GM19035 (cell line): Measurements from ENCODE around the gene GAL3ST1.
"Not testable (repeated sequence)": the region's sequence is repeated elsewhere in the genome, so short reads cannot be mapped to it uniquely, and the experiment has no call there.

Source experiments
- ATAC-seq: cut with Tn5 transposase; IDR thresholded peaks from one replicate; pipeline ENCODE4 v1.9.1; 2021; ENCODE audit not compliant: unreplicated experiment

Gene GAL3ST1

DNA sequence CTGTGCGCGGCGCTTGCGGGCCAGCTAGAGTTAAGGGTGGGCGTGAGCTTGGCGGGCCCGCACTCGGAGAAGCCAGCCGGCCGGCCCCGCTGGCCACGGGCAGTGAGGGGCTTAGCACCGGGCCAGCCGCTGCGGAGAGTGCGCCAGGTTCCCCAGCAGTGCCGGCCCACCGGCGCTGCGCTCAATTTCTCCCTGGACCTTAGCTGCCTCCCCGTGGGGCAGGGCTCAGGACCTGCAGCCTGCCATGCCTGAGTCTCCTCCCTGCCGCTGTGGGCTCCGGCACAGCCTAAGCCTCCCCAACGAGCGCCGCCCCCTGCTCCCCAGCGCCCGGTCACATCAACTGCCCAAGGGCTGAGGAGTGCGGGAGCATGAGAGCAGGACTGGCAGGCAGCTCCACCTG, 22.4 kb upstream of the GAL3ST1 start:
- no peak for ATAC-seq

DNA sequence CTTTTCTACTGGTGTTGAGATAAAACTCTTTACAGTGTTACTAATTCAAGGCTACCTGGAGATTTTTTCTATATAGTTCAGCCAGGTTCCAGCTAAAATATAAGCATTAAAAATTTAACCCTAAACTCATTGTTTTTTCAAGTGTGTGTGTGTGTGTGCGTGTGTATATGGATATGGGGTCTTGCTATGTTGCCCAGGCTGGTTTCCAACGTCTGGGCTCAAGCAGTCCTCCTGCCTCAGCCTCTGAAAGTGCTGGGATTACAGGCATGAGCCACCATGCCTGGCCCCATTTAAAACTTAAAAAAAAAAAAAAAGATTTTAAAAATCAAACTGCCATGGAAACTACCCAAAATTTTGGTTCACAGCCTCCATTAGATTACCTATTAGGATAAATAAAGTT, 21.7 kb upstream of the GAL3ST1 start:
- ATAC-seq: no peak

DNA sequence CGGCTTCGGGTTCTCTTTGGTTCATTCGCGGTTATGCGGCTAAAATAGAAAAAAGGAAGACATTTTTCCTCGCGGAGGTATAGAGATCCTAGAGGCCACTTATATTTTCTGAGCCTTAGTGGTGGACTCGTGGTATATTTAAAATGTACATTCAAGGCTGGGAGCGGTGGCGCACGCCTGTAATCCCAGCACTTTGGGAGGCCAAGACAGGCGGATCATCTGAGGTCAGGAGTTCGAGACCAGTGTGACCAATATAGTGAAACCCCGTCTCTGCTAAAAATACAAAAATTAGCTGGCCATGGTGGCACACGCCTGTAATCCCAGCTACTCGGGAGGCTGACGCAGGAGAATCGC, 17.9 kb upstream of the GAL3ST1 start:
- ATAC-seq: not testable (repeated sequence)

DNA sequence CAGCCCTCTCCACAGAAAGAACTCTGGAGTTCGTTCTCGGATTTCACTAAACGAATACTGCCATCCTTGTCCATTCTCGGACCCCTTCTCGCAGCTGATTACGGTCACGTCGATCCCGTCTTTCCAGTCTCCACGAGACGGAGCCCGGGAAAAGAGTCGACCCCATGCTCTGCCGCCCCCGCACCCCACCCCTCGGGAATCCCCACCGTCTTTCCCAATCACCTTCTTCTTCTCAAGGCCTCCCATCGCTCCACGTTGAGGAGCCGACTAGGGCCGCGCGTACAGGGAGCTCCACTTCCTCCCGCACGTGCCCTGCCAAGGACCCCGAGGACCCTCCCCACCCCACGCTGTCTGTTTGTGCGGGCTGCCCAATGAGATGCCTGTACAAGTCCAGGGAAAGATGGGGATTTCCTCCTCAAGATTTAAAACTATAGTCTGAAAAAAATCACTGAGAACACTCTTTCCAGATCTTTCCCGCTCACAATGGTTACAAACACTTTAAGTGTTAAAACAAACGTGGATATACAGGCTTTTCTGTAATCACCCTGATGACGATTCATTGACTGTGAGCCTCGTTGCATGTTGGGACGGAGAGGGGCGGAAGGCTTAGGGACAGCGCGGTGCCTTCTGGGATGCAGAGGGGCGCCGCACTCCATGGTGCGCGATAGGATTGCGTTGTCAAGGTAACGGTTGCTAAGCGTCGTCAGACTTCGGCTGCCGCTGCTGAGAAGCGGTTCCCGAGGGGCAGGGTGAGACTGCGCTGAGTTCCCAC, 17.3 kb upstream of the GAL3ST1 start, which contains the start of gene PES1:
Gene PES1 (minus strand): TSS at position 323 of the 772 bp plus-strand sequence. CDS start 77 bp downstream, at position 246.
- ATAC-seq: peak; percentile 98

DNA sequence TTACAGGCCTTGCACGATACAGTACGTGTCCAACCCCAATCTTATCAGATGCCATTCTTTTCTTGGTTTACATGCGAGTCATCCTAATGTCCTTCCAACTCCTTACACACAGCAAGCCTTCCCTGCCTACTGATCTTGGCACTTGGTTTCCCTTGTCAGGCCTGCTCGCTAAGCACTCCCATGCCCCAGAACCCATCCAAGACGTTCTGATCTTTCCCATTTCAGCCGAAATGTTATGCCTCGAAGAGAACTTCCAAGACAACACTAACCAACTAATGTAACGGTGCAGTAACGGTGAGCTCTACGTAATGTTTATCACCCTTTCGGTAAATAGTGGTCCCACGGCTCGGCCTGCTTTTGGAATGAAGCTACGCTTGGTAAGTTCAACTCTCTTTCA, 16.7 kb upstream of the GAL3ST1 start:
- no peak for ATAC-seq

DNA sequence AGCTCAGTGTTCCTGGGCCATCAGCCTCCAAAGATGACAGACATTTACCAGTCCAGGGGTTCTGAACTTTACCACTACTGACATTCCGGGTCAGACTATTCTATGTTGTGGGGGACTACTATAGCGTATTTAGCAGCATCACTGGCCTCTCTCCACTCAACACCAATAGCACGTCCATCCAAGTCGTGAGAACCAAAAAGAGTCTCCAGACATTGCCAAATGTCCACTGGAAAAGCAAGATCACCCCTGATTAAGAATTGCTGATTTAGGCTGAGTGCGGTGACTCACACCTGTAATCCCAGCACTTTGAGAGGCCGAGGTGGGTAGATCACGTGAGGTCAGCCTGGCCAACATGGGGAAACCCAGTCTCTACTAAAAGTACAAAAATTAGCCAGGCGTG, 11.9 kb upstream of the GAL3ST1 start:
- ATAC-seq: no peak

DNA sequence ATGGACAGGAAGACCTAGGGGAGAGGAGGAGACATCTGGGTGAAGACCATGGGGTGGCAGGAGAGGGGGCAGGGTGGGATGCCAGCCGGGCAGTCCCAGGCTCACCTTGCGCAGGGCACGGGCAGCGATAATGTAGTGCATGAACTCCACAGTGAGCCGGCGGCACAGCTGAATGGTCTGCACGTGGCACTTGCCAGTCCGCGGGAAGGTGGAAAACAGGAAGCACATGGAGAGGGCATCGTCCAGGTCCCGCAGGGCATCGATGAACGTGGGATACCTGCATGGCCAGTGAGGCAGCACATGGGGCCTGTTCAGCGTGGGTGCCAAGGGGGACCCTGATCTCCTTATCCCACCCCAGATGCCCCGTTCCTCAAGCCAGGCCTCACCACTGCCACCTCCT, 10.0 kb upstream of the GAL3ST1 start:
- no peak for ATAC-seq

DNA sequence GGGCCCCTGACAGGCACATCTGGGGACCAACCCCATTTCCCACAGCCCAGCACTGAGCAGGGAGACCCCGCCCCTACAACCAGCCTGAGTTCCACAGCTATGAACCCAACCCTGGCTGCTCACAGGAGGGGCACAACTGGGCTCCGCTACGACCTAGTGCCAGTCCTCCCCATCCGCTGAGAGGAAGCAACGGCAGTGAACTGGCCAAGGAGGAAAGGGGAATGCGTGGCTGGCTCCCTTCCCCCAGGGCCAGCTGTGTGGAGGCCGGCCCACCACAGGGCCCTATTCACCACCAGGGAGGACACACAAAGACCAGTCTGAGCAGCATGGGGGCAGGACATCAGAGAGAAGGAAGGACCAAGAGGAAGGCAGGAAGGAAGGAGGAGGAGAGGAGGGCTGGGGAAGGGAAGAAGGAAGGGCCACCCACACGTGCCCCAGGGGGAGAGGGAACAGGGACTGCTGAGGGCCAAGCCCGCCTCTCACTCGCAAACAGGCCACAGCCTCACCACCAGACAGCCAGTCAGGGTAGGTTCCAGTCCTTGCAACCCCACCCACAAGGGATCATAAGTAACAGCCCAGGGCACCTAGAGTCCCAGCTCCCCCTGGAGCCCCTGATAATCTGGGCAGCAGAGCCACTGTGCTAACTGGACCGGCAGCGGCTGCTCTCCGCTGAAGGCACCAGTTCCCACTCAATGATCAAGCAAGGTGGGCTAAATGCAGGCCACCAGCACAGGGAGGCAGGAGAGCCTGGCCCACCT, 8.5 kb upstream of the GAL3ST1 start:
- no peak for ATAC-seq

DNA sequence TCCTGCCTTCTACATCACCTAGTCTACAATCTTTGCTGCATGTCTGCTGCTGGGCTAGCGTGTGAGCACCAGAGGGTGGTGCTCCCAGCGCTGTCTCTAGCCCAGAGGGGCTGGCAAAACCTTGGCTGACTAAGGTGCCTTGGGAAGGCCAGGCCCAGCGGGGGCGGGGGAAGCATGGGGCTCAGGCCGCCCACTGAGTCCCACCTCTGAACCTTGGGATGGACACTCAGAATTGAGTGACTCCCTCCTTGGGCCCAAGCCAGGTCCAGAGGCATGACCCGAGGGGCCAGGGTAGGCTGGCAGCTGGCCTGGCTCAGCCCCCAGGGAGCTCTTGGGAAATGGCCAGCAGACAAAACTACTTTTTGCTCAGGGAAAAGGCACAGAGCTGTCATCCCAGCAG, 7.6 kb upstream of the GAL3ST1 start:
- no peak for ATAC-seq

DNA sequence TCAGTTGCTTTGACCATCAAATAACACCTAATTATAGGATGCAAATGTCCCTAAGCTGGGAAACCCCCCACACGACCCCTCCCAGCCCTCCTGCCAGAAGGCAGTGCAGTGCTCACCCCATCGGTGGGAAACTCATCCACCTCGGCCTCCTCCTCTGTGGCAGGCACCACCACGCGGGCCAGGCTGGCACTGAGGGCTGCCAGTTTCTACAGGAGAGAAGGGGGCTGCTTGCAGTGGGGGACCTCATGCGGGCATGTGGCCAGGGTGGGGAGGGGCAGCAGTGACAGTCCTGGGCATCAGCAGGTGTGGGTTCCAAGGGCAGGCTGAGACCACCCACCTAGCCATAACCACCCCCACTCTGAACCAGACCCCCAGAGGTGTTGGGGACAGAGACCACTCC, 6.4 kb upstream of the GAL3ST1 start:
- ATAC-seq: no peak

DNA sequence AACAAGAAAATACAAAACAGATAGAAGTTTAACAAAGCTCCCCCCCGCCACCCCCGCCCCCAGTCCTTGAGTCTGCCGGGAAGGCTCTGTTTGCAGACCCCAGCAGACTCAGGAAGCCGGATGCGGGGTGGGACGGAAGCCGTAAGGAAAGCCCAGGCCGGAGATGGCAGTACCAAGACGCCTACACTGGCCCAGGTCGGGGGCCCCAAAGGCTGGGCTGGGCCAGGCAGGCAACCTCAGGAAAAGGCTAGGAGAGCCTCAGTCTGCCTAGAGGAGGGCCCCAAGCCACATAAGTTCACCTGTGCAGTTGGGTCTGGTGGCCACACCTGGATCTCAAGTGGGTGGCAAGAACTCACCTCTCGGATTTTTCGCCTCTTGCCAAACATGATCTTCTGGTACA, 4.0 kb upstream of the GAL3ST1 start:
- ATAC-seq: no peak

DNA sequence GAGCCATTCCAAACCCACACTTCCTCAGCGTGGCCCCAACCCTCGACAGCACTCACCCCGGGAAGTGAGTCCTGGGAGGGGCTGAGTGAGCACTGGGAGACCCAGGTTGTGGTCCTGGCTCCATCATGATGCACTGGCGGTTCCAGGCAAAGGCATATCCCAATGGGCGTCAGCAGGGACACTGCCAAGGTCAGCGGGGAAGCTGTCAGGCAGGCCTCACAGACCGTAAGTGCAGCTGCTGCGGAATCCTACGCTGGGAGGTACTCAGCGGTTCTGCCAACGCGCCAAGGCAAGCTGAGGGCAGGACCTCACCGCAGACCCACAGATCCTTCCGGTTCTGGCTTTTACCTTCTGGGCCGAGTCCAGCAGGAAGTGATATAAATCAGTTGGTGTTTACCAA, 1.4 kb upstream of the GAL3ST1 start:
- no peak for ATAC-seq

DNA sequence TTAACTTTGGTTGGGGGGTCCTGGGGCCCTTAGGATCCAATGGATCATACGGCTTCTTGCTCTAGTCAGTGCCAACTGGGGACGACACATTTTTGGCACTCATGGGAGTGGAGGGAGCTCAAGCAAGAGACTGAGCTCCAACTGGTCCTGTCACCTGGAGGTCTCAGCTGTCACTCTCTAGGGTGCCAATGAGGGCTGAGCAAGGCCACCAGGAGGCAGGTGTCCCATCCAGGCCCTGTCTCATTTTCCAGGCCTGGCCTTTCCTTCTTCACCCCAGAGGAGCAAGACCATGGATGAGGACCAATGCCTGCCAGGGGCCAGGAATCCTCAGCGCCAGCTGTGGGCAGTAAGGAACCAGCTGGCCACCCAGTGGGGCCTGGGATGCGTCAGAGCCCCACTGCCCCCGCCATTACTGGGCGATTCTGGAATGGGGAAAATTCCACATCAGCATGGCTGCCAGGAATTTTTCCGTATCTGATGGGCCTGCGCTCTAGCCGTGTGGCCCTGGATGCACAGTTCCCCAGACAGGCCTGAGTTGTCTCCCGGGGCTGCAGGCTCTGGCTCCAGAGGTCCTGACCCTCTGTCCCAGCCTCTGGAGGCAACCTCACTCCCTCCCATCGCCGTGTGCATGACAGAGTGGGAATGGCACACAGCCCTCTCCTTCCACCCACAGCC, 669 bp upstream of the GAL3ST1 start:
- ATAC-seq: no peak

DNA sequence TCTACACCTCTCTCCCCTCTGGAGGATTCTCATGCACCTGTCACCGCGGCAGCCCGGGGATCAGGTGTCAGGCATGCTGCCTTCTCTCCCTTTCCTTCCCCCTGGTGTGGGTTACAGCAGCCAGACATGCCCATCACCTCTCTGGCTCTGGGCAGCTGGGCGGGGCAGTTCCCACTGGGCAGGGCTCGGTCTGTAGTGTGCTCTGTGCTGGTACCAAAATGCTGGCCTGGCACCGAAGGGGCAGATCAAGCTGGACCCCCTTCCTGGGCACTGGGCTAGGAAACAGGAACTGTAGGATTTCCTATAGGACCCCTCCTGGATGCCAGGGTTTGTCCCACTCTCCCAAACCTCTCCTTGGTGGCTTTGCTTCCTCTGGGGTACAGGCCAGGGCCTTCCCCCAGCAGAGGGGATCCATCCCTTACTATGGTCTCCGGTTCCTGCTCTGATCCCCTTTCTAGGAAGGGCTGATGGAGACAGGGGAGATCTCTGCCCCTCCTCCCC, 821 bp downstream of the GAL3ST1 start:
- no peak for ATAC-seq

DNA sequence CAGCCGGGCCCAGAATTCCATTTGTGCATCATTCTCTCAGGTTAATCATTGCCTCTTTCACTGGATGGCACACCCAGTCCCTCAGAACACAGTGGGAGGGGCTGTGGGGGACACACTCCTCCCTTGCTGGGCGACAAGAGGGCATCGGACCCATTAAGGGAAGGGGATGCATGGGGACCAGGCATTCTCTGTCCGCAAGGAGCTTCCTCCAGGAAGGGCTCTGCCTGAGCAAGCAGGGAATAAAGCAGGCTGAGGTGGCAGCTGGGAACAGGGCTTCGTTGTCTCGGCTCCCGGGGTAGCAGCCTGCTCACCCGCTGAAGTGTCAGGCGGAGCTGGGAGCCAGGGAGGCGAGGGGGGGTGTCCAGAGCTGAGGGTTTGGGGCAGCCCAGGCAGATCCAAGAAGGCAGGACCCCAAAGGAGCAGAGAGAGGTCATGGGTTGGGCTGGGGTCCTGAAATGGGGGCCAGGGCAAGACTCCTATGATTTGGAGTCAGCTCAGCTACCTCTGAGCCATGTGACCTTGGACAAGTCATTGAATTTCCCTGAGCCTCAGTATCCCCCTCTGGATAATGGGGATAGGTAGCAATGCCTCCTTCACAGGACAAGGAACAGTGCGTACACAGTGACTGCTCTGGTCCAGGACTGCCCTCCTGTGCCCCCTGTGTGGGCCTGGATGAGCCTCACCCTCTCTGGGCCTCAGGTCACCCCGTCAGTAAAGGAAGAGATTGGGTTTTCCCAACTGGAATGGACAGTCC, 1.4 kb downstream of the GAL3ST1 start:
- no peak for ATAC-seq

DNA sequence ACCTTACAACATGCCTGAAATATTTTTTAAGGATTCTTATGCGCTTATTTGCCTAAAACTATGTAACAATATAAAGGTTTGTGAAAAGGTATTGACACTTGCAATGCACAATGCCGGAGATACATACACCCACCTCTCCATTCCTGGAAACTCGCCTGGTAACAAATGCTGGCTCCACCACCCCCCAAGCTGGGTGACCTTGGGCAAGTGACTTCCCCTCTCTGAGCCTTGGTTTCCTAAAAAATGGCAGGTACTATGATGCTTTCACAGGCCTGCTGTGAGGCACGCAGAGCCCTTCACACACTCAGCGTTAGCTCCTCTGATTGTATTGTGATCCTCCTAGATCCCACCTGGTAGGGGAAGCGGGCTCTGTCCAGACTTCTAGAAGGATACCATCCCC, 2.3 kb downstream of the GAL3ST1 start:
- ATAC-seq: no peak

DNA sequence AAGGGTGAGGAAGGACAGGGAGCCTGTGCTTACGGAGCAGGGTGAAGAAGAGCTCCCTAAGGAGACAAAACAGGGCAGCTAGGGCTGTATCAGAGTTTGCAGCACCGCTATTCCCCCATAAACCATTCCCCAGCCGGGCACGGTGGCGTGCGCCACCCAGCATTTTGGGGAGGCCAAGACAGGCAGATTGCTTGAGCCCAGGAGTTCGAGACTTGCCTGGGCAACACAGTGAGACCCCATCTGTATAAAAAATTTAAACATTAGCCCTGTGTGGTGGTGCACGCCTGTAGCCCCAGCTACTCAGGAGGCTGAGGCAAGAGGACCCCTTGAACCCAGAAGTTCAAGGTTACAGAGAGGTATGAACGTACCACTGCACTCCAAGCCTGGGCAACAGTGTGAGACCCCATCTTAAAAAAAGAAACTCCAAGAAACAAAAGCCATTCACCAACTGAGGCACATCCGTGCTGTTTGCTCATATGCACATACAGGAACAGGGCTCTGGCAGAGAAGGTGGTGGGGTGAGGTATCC, 4.7 kb downstream of the GAL3ST1 start:
- no peak for ATAC-seq

DNA sequence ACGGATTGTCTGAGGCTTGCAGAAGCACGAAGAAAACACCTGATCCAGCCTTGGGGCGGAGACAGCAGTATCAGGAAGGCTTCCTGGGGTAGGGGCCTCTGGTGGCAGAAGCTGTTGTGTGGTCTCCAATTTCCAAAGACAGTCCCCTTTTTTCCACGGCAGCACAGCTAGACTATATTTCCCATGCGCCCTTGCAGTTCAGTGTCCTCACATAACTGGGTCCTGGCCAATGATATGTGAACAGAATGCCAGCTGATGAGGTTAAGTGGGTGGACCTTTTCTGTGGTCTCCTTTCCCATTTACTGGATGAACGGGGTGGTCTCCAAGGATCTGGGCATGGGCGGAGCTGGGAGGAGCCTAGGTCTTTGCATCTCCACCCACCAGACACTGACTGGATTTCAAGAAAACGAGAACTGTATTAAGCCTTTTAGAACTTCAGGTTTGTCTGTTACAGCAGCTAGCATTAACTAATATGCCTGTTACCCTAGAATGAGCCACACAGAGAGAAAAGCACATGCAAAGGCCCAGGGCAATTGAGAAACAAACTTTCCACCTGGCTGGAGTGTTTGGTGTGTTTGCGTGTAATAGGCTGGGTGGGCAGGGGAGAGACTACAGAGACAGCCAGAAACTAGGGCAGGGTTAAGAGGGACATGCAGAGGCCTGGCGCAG, 6.2 kb downstream of the GAL3ST1 start:
- ATAC-seq: no peak

DNA sequence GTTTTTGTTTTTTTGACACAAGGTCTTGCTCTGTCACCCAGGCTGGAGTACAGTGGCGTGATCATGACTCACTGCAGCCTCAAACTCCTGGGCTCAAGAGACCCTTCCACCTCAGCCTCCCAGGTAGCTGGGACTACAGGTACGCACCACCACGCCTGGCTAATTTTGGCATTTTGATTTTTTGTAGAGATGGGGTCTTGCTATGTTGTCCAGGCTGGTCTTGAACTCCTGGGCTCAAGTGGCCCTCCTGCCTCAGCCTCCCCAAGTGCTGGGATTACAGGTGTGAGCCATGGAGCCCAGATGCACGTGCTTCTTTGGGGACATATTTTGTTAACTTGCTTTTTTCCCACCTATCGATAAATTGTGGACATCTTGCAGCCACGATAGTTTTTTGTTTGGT, 7.2 kb downstream of the GAL3ST1 start:
- not testable (repeated sequence) for ATAC-seq

DNA sequence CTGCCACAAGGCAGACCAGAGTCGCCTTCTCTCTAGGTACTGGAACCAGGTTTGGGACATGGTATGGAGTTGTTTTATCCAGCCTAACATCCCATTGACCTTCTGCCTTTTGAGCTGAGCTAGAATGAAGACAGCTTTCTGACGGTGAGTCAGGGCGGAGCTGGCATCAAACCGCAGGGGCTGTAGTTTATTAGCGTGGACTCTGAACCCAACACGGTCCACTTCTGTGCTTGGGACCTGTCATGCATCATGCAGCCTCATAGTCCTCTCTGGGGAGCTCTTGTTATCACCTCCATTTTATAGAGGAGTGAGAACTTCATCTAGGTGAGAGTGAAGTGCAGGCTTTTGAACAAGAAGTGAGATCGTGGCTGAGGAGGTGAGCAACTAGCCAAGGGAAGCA, 8.3 kb downstream of the GAL3ST1 start:
- ATAC-seq: no peak
